ENCODE measurements around the gene MYOZ2.
A peak's percentile ranks its signal among the peaks of the same experiment; 100 is the strongest.

The MYOZ2 gene

GRCh38 chr4:119135721-119136121, at the start of gene MYOZ2:
Gene MYOZ2 (plus strand): TSS chr4:119135832. CDS start chr4:119136526, 694 bp downstream.
- TF ChIP-seq CTCF (IDR thresholded peaks at IDR 0.05): no peak

GRCh38 chr4:119087121-119087520, 48.5 kb upstream of the MYOZ2 start:
- peak; percentile 35; the same call in 1 of the 2 replicates for TF ChIP-seq CTCF (IDR thresholded peaks at IDR 0.05)

- no peak for TF ChIP-seq CTCF (IDR thresholded peaks at IDR 0.05)
These were observed 48.0 kb upstream of the MYOZ2 start for GRCh38 chr4:119087656-119088055.

- no peak for TF ChIP-seq CTCF (IDR thresholded peaks at IDR 0.05)
These were observed 42.4 kb upstream of the MYOZ2 start for GRCh38 chr4:119093042-119093827.

DNA sequence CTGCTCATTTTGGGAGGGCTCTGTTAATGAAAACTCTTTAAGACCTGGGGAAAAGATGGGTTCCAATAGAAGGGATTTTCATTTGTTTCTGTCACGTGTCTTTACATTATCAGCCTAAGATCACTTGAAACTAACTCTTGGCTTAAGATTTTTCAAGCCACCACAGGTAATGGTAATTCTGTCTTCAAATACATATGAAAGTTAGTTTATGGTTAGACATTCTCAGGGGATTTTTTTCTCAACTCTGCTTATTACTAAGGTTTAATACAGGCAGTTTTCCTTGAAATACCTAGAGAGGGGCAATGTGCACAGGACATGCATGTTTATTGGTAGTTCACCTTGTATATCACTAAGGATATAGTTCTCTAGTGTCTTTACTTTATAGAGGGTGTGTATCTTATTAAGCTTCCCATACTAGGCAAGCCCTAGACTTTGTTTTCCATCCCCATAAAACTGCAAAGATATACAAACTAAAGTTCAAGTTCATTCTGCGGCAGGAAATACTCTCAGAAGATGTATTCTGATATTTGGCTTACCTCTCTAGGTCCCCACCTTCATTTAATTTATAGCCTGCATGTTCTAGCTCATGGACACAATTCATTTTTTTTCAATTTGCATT, 38.2 kb upstream of the MYOZ2 start:
- TF ChIP-seq CTCF (IDR thresholded peaks at IDR 0.05): no peak

GRCh38 chr4:119098306-119098705, 37.3 kb upstream of the MYOZ2 start:
- no peak for TF ChIP-seq CTCF (IDR thresholded peaks at IDR 0.05)

DNA sequence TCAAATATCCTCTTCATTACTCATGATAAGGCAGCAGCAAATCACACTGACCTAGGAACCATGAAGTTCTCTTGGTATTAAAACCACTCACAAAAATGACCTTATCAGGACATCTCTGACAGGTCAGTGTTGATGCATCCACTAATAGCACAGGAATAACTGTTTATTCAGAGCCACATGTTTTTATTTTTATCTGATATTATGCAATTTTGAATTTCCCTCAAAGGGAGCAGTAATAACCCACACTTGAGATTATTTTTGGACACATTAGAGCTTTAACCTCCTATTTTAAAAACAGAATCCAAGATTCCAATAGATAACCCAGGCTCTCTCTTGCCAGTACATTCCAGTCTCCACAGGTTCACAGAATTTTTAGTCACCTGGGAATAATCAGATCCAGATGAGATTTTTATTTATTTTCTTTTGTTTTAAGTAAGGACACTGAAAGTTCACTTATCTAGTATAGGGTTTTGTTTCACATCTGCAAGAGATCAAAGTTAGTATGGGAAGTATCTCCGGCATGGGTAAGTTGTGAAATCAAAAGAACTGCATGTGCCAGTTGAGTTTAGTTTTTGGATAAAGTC, 36.3 kb upstream of the MYOZ2 start:
- TF ChIP-seq CTCF (IDR thresholded peaks at IDR 0.05): no peak
